ENCODE measurements around the gene SDE2. TPM values are rescaled to one million over a fixed set of nuclear protein-coding genes. Genes with fewer than 3 reads are reported as not detected.

SDE2 gene
- total and polyA plus RNA-seq, 2 of the 8 experiments (the other 6 are each of a cell fraction or from before 2014, with no cell fraction given): 8.5 to 16.7 TPM

GRCh38 chr1:225953315-225953714 lies 45.8 kb downstream of the SDE2 start:
- H3K27me3 ChIP-seq (replicated peaks in 1 of 4; ENCODE audit: control insufficient read depth in 3 of 4, extremely low read depth in 1 of 4, insufficient read depth in 3 of 4, low read length in 3 of 4): peaks cover 0 to 3% (median 3%) of the 10 kb centered on the region in 4 experiments; a peak in 3 of 7 replicates
- H4K91ac ChIP-seq (replicated peaks; ENCODE audit: insufficient read length, low read length): no peak overlapping the region
- no peak overlapping the region for H3K18ac ChIP-seq (ENCODE audit: extremely low read depth, low read length)
- H4K5ac ChIP-seq (ENCODE audit: insufficient read length, low read depth, low read length): no peak overlapping the region
- H3K79me2 ChIP-seq (ENCODE audit: control insufficient read depth in 1 of 2, insufficient read depth in 2 of 2, low read length in 2 of 2): no peaks in the 10 kb centered on the region
- H3K23me2 ChIP-seq (ENCODE audit: low read depth, low read length): no peaks in the 10 kb centered on the region
- H3K4me1 ChIP-seq (replicated peaks in 1 of 4; ENCODE audit: control insufficient read depth in 3 of 4, insufficient read depth in 4 of 4, low read length in 3 of 4): peaks cover 0 to 6% (median 3%) of the 10 kb centered on the region in 4 experiments; a peak in 6 of 7 replicates
- no peak overlapping the region for H2BK5ac ChIP-seq (ENCODE audit: low read depth, low read length)
- H3K4ac ChIP-seq (replicated peaks; ENCODE audit: insufficient read length, low read depth, low read length): no peak overlapping the region
- H3K4me3 ChIP-seq (ENCODE audit: extremely low read depth in 1 of 4, insufficient read depth in 2 of 4, low read depth in 3 of 4, low read length in 4 of 4): no peak overlapping the region
- no peak overlapping the region for H2BK120ac ChIP-seq (replicated peaks; ENCODE audit: low read depth, low read length)
- H4K8ac ChIP-seq (ENCODE audit: extremely low read depth, insufficient read depth, low read length): no peak overlapping the region
- WGBS, 2 experiments (ENCODE audit: extremely low coverage in 1 of 2, insufficient coverage in 1 of 2, insufficient read length in 1 of 2, insufficient replicate concordance in 2 of 2, low coverage in 1 of 2, low lambda C conversion rate in 2 of 2, missing lambda C conversion rate in 1 of 2): 91% methylated on average over 4 of the region's 4 CpGs; no CpG with 5 or more reads in 1 of the 2 experiments
- DNase-seq (ENCODE audit: low read depth in 1 of 2, low spot score in 2 of 2) (no peak), FAIRE-seq (no peak)
- no peak overlapping the region for H3K56ac ChIP-seq (replicated peaks; ENCODE audit: insufficient read length, low read depth, low read length)
- H4K20me1 ChIP-seq (replicated peaks in 1 of 2; ENCODE audit: control insufficient read depth in 1 of 2, insufficient read depth in 2 of 2, low read length in 2 of 2): no peaks in the 10 kb centered on the region
- H3K9me3 ChIP-seq (ENCODE audit: insufficient read depth in 2 of 2, low read depth in 1 of 2, low read length in 1 of 2): no peaks in the 10 kb centered on the region
- H3K36me3 ChIP-seq (ENCODE audit: control insufficient read depth in 2 of 4, insufficient read depth in 4 of 4, low read length in 3 of 4): no peaks in the 10 kb centered on the region
- no peak overlapping the region for H2BK15ac ChIP-seq (ENCODE audit: low read length)
- no peak overlapping the region for H3K14ac ChIP-seq (ENCODE audit: insufficient read length)
- no peak overlapping the region for H3K9ac ChIP-seq (replicated peaks in 1 of 4; ENCODE audit: extremely low read depth in 1 of 4, low read depth in 3 of 4, low read length in 3 of 4)
- no peaks in the 10 kb centered on the region for H3K79me1 ChIP-seq (ENCODE audit: low read depth, low read length)
- H2AFZ ChIP-seq (ENCODE audit: low read length): no peak overlapping the region
- H3K4me2 ChIP-seq (ENCODE audit: insufficient read depth in 1 of 2, low read depth in 2 of 2, low read length in 2 of 2): no peak overlapping the region
- no peak overlapping the region for H2BK12ac ChIP-seq (ENCODE audit: low read depth, low read length)
- H3K27ac ChIP-seq (ENCODE audit: low read depth, low read length): no peak overlapping the region
- no peak overlapping the region for H2AK5ac ChIP-seq (ENCODE audit: low read depth, low read length)
- POLR2A ChIA-PET (ENCODE audit: partially characterized antibody): no interaction called here
- H3K23ac ChIP-seq (ENCODE audit: insufficient read length): no peak overlapping the region
- CTCF ChIA-PET (ENCODE audit: partially characterized antibody): interaction anchor here (0.7 kb wide), 1 partner anchor 9 kb away, joined by 3 read pairs; no protein-coding TSS in a partner anchor
- no peak overlapping the region for H2BK20ac ChIP-seq (ENCODE audit: low read length)
- TF ChIP-seq RXRA (IDR thresholded peaks at IDR 0.05; ENCODE audit: insufficient read depth, low read depth, low read length) (no peak), RNF2 (IDR thresholded peaks at IDR 0.05; ENCODE audit: borderline replicate concordance, low read depth, low read length, missing control alignments, poor library complexity, severe bottlenecking) (no peak), MAFK (IDR thresholded peaks at IDR 0.05; ENCODE audit: low read depth, low read length) (no peak), TBP (IDR thresholded peaks at IDR 0.05; ENCODE audit: low read depth, low read length) (no peak), CBX8 (IDR thresholded peaks at IDR 0.05; ENCODE audit: borderline replicate concordance, low read depth, low read length) (no peak), ZNF274 (IDR thresholded peaks at IDR 0.05; ENCODE audit: borderline replicate concordance, extremely low read depth, low read length) (no peak)

All from H1 (cell line).